ENCODE data around the gene POLDIP2.

The POLDIP2 gene

GRCh38 chr17:28357061-28357900 lies at the start of gene POLDIP2:
POLDIP2 (minus strand) TSS chr17:28357527; CDS start chr17:28357448, 79 bp downstream.
- FAIRE-seq = no peak
- DNase-seq (ENCODE audit: low spot score) = peak; percentile 80

DNA sequence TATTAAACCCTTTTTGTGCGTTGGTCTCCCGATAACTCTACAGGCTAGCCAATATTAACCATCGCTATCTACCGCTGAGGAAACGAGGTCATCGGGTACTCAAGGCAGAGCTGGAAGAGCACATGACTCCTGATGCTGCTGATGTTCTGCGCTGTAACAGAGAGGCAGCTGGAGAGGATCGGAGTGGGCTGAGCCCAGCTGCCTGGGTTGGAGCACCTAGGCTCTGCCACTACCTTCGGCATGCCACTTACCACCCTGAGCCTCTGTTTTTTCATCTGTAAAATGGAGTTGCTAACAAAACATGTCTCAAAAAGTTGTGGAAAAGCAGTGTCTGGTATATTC lies 49.1 kb upstream of the POLDIP2 start:
- DNase-seq (ENCODE audit: low spot score) = no peak
- no peak for FAIRE-seq

- no peak for FAIRE-seq
- DNase-seq (ENCODE audit: low spot score) = no peak
These were observed 48.5 kb upstream of the POLDIP2 start, which contains the start of gene SLC46A1 for GRCh38 chr17:28405632-28406472. SLC46A1 (minus strand) TSS chr17:28406212; CDS start chr17:28406114, 98 bp downstream.

GRCh38 chr17:28404812-28405570 lies 47.7 kb upstream of the POLDIP2 start:
- no peak for DNase-seq (ENCODE audit: low spot score)
- FAIRE-seq = no peak

DNA sequence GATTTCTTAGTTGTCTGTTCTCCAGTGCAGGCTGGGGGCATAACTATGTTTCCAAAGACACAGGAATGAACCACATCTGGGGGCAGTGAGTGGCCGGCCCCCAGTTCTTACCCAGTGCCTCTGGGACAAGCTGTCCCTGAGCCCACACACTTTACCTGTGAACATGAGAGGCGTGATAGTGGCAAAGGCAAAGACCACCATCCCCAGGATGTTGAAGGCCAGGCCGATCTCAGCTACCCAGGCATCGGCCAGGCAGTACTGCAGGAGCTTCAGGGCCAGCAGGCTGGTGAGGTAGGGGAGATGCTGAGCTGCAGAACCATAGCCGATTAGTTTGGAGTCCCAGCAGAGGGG lies 47.1 kb upstream of the POLDIP2 start:
- DNase-seq (ENCODE audit: low spot score) (no peak), FAIRE-seq (no peak)

DNA sequence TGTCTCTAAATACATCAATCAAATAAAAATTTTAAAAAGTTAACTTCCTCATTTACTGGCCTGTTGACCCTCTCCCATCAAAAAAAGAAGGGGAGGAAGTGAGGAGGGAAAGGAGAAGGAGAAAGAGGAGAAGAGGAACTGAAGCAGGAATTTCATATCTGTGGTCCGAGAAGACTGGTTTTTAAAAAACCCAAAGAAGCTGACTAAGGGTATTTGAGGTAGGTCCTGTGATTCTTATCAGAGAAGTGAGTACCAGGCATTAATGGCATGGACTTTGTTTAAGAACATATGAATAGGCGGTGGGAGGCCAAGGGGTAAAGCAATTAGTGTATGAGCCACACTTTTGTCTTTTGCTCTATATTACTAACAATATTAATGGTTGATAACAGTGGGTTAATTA lies 46.7 kb upstream of the POLDIP2 start:
- no peak for DNase-seq (ENCODE audit: low spot score)
- no peak for FAIRE-seq

- FAIRE-seq = no peak
- DNase-seq (ENCODE audit: low spot score) = no peak
These were observed 45.5 kb upstream of the POLDIP2 start for GRCh38 chr17:28402844-28403243.

DNA sequence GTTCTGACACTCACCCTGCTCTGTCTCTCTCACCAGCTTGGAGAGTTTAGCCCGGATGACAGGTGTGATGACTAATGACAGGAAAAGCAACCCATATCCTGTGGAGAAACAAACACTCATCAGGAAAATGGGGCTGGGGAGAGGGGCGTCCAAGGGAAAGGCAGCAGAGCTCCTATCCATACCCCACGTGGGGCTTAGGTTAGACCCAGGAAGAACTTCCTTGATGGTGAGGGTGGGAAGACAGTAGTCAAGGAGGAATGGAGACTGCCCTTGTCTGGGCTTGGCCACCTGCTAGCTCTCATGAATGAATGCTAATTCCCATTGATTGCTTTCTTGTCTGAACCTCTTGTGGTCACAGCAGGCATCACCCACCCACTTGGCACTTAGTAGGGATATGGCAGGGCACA lies 44.9 kb upstream of the POLDIP2 start:
- DNase-seq (ENCODE audit: low spot score) (no peak), FAIRE-seq (no peak)

- FAIRE-seq = no peak
- no peak for DNase-seq (ENCODE audit: low spot score)
These were observed 42.5 kb upstream of the POLDIP2 start for GRCh38 chr17:28399808-28400207.

DNA sequence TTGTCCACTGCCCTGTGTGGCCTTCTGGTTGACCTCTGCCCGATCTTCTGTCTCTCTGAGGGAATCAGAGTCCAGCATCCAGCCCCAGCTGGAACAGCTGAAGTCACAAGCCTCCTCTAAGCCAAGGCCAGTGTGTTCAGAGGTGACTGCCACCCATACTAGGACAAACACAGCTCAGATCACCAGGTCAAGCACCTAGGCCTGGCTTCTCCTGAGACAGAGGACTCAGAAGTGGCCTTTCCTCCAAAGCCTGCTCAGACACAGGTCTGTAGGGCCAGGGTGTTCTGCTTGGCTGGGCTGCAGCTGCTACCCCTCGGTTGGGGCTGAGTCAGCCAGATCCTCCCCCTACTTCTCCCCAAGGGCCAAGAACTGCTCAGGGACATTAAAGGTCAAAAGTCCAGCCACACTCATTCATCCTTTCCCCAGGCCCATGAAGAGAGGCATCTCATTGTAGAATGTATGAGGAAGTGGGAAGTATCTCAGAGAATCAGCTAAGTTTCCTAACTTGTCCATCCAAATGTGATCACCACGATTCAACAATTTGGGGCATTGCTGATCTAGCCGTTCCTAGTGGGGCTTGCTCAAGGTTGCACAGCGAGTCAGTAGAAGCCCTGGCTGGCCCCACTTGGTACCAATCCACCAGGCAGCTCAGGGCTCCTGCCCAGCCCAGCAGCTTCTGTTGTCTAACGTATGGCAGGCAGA lies 41.1 kb upstream of the POLDIP2 start:
- DNase-seq (ENCODE audit: low spot score) (peak; percentile 84), FAIRE-seq (peak; percentile 92)

DNA sequence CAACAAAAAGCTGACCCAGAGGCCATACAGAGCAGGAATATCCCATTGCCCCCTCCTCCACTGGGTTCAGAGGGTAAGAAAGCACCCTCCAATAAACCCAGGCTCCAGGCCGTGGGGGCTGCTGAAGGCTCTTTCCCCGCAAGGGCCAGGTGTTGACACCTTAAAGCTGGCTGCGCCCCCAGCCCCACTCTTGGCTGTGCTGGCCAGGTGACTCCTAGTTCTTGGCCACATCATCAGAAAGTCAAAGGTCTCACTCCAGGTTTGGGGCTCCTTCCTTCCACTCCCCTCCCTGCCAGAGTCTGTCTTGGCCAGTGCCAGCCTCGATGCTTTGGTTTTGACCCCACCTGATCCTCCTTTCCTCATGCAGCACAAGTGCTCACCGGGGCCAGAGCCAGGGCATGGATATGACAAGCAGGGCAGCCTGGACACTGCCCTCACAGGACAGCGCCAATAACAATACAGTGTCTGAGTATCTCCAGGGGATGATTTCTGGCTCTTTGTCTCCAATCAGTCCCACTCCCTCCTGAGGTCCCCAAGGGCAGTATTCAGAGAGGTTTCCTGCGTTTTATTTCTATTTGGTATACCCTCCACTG lies 40.5 kb upstream of the POLDIP2 start:
- FAIRE-seq (no peak), DNase-seq (ENCODE audit: low spot score) (no peak)

DNA sequence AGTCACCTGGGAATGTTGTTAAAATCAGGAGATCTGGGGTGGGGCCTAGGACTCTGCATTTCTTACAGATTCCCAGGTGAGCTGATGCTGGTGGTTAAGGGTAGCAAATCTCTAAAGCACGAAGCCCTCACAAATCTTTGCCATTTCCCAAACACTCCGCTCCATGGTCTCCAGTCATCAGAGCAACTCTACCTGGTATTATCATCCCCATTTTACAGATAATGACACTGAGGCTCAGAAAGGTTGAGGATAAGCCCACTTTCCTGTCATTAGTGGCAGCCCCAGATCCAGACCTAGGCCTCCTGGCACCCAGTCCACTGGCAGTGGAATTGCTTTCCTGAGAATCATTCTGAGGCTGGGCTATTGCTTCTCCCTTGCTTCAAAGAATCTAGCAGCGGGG lies 39.9 kb upstream of the POLDIP2 start:
- no peak for DNase-seq (ENCODE audit: low spot score)
- no peak for FAIRE-seq

DNA sequence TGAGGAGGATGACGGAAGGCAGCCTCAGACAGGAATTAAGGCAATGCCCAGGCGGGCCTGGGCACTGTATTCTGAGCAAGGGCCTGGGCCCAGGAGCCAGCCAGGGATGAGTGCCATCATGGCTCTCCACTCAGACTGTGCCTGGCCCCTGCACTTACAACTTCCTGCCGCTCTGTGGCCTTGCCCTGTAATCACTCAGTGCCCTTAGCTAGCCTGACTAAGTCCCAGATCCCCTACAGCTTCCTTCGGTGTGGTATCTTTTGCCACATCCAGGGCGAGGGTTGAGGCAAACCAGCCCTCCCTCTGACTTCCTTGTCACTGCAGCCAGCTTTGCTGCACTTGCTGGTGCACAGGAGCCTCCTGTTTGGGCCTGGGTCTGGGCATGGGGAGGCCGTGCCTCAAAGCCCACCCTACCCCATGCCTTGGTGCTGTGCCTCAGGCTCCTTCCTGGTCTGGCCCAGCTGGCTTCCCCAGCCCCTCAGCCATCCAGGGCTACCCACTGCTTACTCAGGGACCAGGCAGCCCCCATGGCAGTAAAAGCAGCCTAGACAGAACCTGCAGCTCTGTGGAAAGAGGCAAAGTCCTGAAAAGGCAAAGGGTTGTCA lies 39.4 kb upstream of the POLDIP2 start:
- DNase-seq (ENCODE audit: low spot score) (peak; percentile 18), FAIRE-seq (no peak)

DNA sequence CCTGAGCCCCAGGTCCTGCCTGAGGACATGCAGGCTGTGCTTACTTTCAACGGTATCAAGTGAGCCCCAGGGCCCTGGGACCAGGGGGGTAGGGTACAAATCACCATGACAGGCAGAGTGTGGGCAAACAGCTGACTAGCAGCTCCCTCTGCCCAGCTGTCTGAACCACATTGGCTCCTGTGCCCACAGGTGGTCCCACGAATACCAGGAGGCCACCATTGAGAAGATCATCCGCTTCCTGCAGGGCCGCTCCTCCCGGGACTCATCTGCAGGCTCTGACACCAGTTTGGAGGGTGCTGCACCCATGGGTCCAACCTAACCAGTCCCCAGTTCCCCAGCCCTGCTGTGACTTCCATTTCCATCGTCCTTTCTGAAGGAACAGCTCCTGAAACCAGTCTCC lies 38.6 kb upstream of the POLDIP2 start:
- FAIRE-seq (no peak), DNase-seq (ENCODE audit: low spot score) (no peak)

- no peak for FAIRE-seq
- no peak for DNase-seq (ENCODE audit: low spot score)
These were observed 38.1 kb upstream of the POLDIP2 start for GRCh38 chr17:28395426-28395825.

GRCh38 chr17:28394337-28395116 lies 37.2 kb upstream of the POLDIP2 start:
- FAIRE-seq (no peak), DNase-seq (ENCODE audit: low spot score) (peak; percentile 37)

- FAIRE-seq = no peak
- DNase-seq (ENCODE audit: low spot score) = no peak
These were observed 35.2 kb upstream of the POLDIP2 start for GRCh38 chr17:28392491-28392890.

DNA sequence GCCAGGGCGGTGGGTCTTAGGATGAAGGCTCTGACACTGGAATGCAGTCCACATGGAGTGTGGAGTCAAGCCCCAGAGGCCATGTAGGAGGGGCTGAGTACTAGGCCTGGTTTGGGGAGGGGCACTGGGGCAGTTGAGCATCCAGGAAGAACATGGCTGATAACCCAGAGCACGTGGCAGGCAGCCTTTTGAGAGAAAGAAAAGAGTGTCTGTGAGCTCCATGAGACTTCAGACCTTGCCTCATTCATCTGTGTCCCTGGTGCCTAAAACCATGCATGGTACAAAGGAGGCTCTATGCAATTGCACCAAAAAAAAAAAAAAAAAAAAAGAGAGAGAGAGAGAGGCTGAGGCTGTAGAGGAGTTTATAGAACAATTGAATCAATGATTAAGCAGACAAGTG lies 34.1 kb upstream of the POLDIP2 start:
- no peak for DNase-seq (ENCODE audit: low spot score)
- FAIRE-seq = no peak

DNA sequence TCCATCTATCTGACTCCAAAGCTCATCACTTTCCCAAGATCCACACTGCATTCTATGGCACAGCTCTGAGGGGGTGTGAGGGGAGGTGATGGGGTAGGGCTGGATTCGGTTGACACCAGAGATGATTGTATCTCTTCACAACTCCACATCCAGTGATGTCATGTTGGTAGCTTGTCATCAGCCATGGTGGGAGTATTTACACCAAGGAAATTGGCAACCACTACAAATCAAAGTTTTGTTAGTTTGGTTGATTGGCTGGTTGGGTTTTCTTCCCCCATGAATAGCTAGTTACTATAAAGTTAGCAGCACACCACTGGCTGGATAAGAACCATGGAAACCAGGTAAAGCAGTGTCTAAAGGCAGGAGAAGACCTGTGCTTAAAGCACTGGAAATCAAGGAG lies 33.7 kb upstream of the POLDIP2 start:
- FAIRE-seq (no peak), DNase-seq (ENCODE audit: low spot score) (no peak)

GRCh38 chr17:28390563-28390962 lies 33.2 kb upstream of the POLDIP2 start:
- DNase-seq (ENCODE audit: low spot score) (no peak), FAIRE-seq (no peak)
